Lung (tissue), 12 donors: Measurements from ENCODE around the gene UBA52. TPM values are rescaled to one million over a fixed set of nuclear protein-coding genes. Genes with fewer than 3 reads are reported as not detected.

ENCODE experiments used
- ATAC-seq: fragments of 200-7000 bp; cut with Tn5 transposase; one replicate; pipeline ENCODE4 v1.9.1; 2020; ENCODE audit warnings: moderate number of reproducible peaks; ENCODE audit not compliant: insufficient read depth, low FRiP score
- DNase-seq, 3 donors: peaks; one replicate each; pipeline ENCODE4 v3.0.0-alpha.2; 2013 to 2017
- H3K27ac ChIP-seq, 2 donors: one replicate each; pipeline ENCODE4 v1.5.1; 2013; ENCODE audit warnings: mild to moderate bottlenecking in 2 of 2, moderate library complexity in 2 of 2, control low read depth in 1 of 2, inconsistent platforms in 1 of 2, low read depth in 1 of 2, low read length in 1 of 2
- H3K27me3 ChIP-seq, 3 donors: one replicate each; pipeline ENCODE4 v1.5.1; 2013; ENCODE audit warnings: low read length in 2 of 3; ENCODE audit not compliant: control insufficient read depth in 3 of 3, insufficient read depth in 3 of 3
- H3K36me3 ChIP-seq, 4 donors: one replicate each; pipeline ENCODE4 v1.5.1; 2013; ENCODE audit warnings: low read length in 4 of 4, mild to moderate bottlenecking in 1 of 4, moderate library complexity in 1 of 4; ENCODE audit not compliant: control insufficient read depth in 4 of 4, insufficient read depth in 4 of 4
- H3K4me1 ChIP-seq, 5 donors: one replicate each; pipeline ENCODE4 v1.5.1; 2013; ENCODE audit warnings: low read length in 5 of 5, mild to moderate bottlenecking in 2 of 5, moderate library complexity in 1 of 5; ENCODE audit not compliant: control insufficient read depth in 5 of 5, insufficient read depth in 5 of 5
- H3K4me3 ChIP-seq: one replicate; pipeline ENCODE4 v1.5.1; 2013; ENCODE audit warnings: mild to moderate bottlenecking, control low read depth, moderate library complexity
- H3K9ac ChIP-seq, 2 donors: one replicate each; pipeline ENCODE4 v1.5.1; 2013; ENCODE audit warnings: low read length in 2 of 2, control low read depth in 1 of 2; ENCODE audit not compliant: insufficient read depth in 1 of 2
- H3K9me3 ChIP-seq, 4 donors: one replicate each; pipeline ENCODE4 v1.5.1; 2013; ENCODE audit warnings: low read length in 3 of 4, mild to moderate bottlenecking in 1 of 4, moderate library complexity in 1 of 4; ENCODE audit not compliant: control insufficient read depth in 4 of 4, insufficient read depth in 3 of 4
- WGBS, 2 donors: extraction: QIAGEN DNeasy Blood & Tissue Kit; methylation state at CpG; one replicate each; pipeline ENCODE4 v1.1.7; 2013; 5-methylcytosine and 5-hydroxymethylcytosine counted together
- polyA plus RNA-seq, 2 donors: library from polyadenylated mRNA; stranded (reverse); fragments of 200-250 nt; gene quantifications; one replicate each; pipeline ENCODE4 v1.2.1, GENCODE V29; 2013
- total RNA-seq, 2 donors: library from RNA; depleted of rRNA in 1 of 2; stranded (reverse); fragments of >200 nt in 1 of 2; gene quantifications; one replicate each; pipeline ENCODE4 v1.2.1, GENCODE V29; 2014 to 2021
- TF ChIP-seq, protein P1 (sequence below): IDR thresholded peaks from 2 replicates; pipeline ENCODE4 v1.5.1; 2012; ENCODE audit warnings: mild to moderate bottlenecking; ENCODE audit errors: control extremely low read depth, extremely low read depth
- donor health status: control.
- donor health status: control.
- donor health status: Bipolar disorder and iron deficiency.
- donor health status: healthy.
- donor health status: DM: yes; HTN: yes; CAD: no.

The UBA52 gene
- total and polyA plus RNA-seq, 4 donors, result 689 to 1,266 (median 1,030) TPM

GRCh38 chr19:18620311-18620710 is 48.7 kb downstream of the UBA52 start:
- TF ChIP-seq, protein P1, sequence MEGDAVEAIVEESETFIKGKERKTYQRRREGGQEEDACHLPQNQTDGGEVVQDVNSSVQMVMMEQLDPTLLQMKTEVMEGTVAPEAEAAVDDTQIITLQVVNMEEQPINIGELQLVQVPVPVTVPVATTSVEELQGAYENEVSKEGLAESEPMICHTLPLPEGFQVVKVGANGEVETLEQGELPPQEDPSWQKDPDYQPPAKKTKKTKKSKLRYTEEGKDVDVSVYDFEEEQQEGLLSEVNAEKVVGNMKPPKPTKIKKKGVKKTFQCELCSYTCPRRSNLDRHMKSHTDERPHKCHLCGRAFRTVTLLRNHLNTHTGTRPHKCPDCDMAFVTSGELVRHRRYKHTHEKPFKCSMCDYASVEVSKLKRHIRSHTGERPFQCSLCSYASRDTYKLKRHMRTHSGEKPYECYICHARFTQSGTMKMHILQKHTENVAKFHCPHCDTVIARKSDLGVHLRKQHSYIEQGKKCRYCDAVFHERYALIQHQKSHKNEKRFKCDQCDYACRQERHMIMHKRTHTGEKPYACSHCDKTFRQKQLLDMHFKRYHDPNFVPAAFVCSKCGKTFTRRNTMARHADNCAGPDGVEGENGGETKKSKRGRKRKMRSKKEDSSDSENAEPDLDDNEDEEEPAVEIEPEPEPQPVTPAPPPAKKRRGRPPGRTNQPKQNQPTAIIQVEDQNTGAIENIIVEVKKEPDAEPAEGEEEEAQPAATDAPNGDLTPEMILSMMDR, result no peak
- Histone ChIP-seq H3K27me3 (peaks cover 0 to 4% (median under 1%) of the 10 kb centered on the region in 3 donors), H3K27ac (no peak overlapping the region), H3K9ac (no peak overlapping the region), H3K9me3 (peaks cover 0 to 2% (median 0%) of the 10 kb centered on the region in 4 donors), H3K4me3 (no peak overlapping the region), H3K4me1 (no peaks in the 10 kb centered on the region), H3K36me3 (no peaks in the 10 kb centered on the region)
- WGBS, 2 donors, result 83 to 84% methylated on average over 10 of the region's 10 CpGs
- DNase-seq (no peak), ATAC-seq (no peak)

DNA sequence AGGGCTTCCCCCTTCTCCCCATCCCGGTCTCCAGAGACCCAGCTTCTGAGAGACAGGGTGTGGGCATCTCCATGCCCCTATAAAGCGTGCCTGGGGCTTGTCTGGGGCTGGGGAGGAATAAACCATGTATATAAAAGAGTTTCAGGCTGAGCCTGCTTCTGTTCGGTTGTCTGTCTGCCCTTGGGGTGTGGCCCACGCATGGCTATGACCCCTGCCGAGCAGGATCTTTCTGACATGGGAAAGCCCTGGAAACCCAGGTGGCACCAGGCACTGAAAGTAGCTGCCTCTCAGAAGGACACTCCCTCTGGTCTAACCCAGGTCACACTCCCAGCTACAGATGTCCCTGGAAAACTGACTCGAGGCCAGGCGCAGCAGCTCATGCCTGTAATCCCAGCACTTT is 49.2 kb downstream of the UBA52 start:
- Histone ChIP-seq H3K4me1 (no peaks in the 10 kb centered on the region), H3K27ac (no peak overlapping the region), H3K4me3 (no peak overlapping the region), H3K9me3 (peaks cover 0 to 2% (median 0%) of the 10 kb centered on the region in 4 donors), H3K36me3 (no peaks in the 10 kb centered on the region), H3K9ac (no peak overlapping the region), H3K27me3 (peaks cover 0 to 2% (median 0%) of the 10 kb centered on the region in 3 donors)
- no peak for DNase-seq
- no peak for ATAC-seq
- TF ChIP-seq, protein P1, result no peak
- 90 to 93% methylated on average over 7 of the region's 7 CpGs for WGBS, 2 donors

DNA sequence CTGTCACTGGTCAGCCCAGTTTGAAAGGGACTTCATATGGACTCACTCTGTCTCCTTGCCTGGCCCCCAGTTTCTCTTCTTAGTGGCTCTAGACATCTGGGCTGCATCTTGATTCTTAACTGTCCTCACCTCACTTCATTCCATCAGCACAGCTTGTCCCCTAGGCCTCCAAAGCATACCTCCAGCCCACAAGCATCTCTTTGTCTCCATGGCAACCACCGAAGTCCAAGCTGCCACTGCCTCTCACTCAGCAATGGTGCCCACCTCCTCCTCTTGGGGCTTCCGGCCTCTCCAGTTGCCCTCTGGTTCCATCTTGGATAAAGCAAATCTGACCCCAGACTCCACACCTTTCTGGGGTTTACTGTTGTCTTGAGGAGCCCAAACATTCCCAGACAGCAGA is 55.2 kb downstream of the UBA52 start:
- Histone ChIP-seq H3K4me1 (no peaks in the 10 kb centered on the region), H3K27me3 (no peaks in the 10 kb centered on the region), H3K27ac (no peak overlapping the region), H3K9ac (no peak overlapping the region), H3K36me3 (no peaks in the 10 kb centered on the region), H3K9me3 (no peaks in the 10 kb centered on the region), H3K4me3 (no peak overlapping the region)
- ATAC-seq (no peak), DNase-seq (no peak)
- TF ChIP-seq, protein P1, result no peak
- WGBS, 2 donors, result 73 to 82% methylated on average over 2 of the region's 2 CpGs

Other genes with a start within 250 kb of the UBA52 start
- gene LSM4, start 248.8 kb upstream of the UBA52 start, total RNA-seq, result 100 to 1,000 TPM in 1 of 2 donors, 10 to 100 TPM in 1; 67.7 to 114 TPM
- 100 to 1,000 TPM; 114 to 217 TPM for gene LSM4, start 248.8 kb upstream of the UBA52 start, polyA plus RNA-seq
- 10 to 100 TPM; 14.0 to 41.6 TPM for gene PGPEP1, start 231.3 kb upstream of the UBA52 start, total RNA-seq
- 10 to 100 TPM; 13.0 to 15.9 TPM for gene PGPEP1, start 231.3 kb upstream of the UBA52 start, polyA plus RNA-seq
- gene GDF15, start 185.7 kb upstream of the UBA52 start, total RNA-seq, result 10 to 100 TPM; 49.7 to 64.0 TPM
- 100 to 1,000 TPM in 1 of 2 donors, 10 to 100 TPM in 1; 45.4 to 119 TPM for gene GDF15, start 185.7 kb upstream of the UBA52 start, polyA plus RNA-seq
- 10 to 100 TPM in 1 of 2 donors, 1 to 10 TPM in 1; 8.5 to 38.0 TPM for gene LRRC25, start 174.2 kb upstream of the UBA52 start, total RNA-seq
- 100 to 1,000 TPM in 1 of 2 donors, 10 to 100 TPM in 1; 16.1 to 119 TPM for gene LRRC25, start 174.2 kb upstream of the UBA52 start, polyA plus RNA-seq
- gene SSBP4, start 152.5 kb upstream of the UBA52 start, total RNA-seq, result 10 to 100 TPM; 31.7 to 95.3 TPM
- 10 to 100 TPM; 60.3 to 84.4 TPM for gene SSBP4, start 152.5 kb upstream of the UBA52 start, polyA plus RNA-seq
- 10 to 100 TPM; 24.9 to 56.7 TPM for gene ISYNA1, start 133.7 kb upstream of the UBA52 start, total RNA-seq
- gene ISYNA1, start 133.7 kb upstream of the UBA52 start, polyA plus RNA-seq, result 10 to 100 TPM; 14.7 to 25.1 TPM
- 10 to 100 TPM; 17.5 to 23.8 TPM for gene ELL, start 49.8 kb upstream of the UBA52 start, total RNA-seq
- gene ELL, start 49.8 kb upstream of the UBA52 start, polyA plus RNA-seq, result 10 to 100 TPM in 1 of 2 donors, 1 to 10 TPM in 1; 9.3 to 26.8 TPM
- 100 to 1,000 TPM; 168 to 225 TPM for gene FKBP8, start 28.3 kb upstream of the UBA52 start, total RNA-seq
- 100 to 1,000 TPM; 235 to 357 TPM for gene FKBP8, start 28.3 kb upstream of the UBA52 start, polyA plus RNA-seq
- gene KXD1, start 14.0 kb upstream of the UBA52 start, total RNA-seq, result 10 to 100 TPM; 51.3 to 85.9 TPM
- 100 to 1,000 TPM in 1 of 2 donors, 10 to 100 TPM in 1; 63.7 to 117 TPM for gene KXD1, start 14.0 kb upstream of the UBA52 start, polyA plus RNA-seq
- 100 to 1,000 TPM in 1 of 2 donors, 10 to 100 TPM in 1; 51.4 to 114 TPM for gene REX1BD, start 16.9 kb downstream of the UBA52 start, total RNA-seq
- 10 to 100 TPM; 73.4 to 92.5 TPM for gene REX1BD, start 16.9 kb downstream of the UBA52 start, polyA plus RNA-seq
- gene CRLF1, start 34.9 kb downstream of the UBA52 start, total RNA-seq, result 10 to 100 TPM; 13.3 to 36.9 TPM
- 10 to 100 TPM; 12.8 to 48.2 TPM for gene CRLF1, start 34.9 kb downstream of the UBA52 start, polyA plus RNA-seq
- gene TMEM59L, start 41.0 kb downstream of the UBA52 start, total RNA-seq, result 1 to 10 TPM; 1.7 to 2.8 TPM
- 1 to 10 TPM in 1 of 2 donors, under 1 TPM in 1; 0.49 to 1.1 TPM for gene TMEM59L, start 41.0 kb downstream of the UBA52 start, polyA plus RNA-seq
- 10 to 100 TPM; 11.0 to 18.0 TPM for gene KLHL26, start 65.2 kb downstream of the UBA52 start, total RNA-seq
- 1 to 10 TPM; 4.1 to 5.9 TPM for gene KLHL26, start 65.2 kb downstream of the UBA52 start, polyA plus RNA-seq
- 10 to 100 TPM in 1 of 2 donors, 1 to 10 TPM in 1; 4.2 to 16.0 TPM for gene CRTC1, start 111.8 kb downstream of the UBA52 start, total RNA-seq
- gene CRTC1, start 111.8 kb downstream of the UBA52 start, polyA plus RNA-seq, result 1 to 10 TPM; 5.8 to 8.7 TPM
- 1 to 10 TPM in 1 of 2 donors, not detected in 1; 3.5 TPM for gene COMP, start 219.4 kb downstream of the UBA52 start, total RNA-seq
- 1 to 10 TPM; 1.7 to 2.4 TPM for gene COMP, start 219.4 kb downstream of the UBA52 start, polyA plus RNA-seq